ENCODE measurements around the gene SIRT4. TPM values are rescaled to one million over a fixed set of nuclear protein-coding genes. Genes with fewer than 3 reads are reported as not detected.
A peak's percentile ranks its signal among the peaks of the same experiment; 100 is the strongest.

Gene SIRT4
- total and polyA plus RNA-seq, 2 of the 8 experiments (the other 6 are each of a cell fraction or from before 2014, with no cell fraction given) = 3.8 to 4.1 TPM

DNA sequence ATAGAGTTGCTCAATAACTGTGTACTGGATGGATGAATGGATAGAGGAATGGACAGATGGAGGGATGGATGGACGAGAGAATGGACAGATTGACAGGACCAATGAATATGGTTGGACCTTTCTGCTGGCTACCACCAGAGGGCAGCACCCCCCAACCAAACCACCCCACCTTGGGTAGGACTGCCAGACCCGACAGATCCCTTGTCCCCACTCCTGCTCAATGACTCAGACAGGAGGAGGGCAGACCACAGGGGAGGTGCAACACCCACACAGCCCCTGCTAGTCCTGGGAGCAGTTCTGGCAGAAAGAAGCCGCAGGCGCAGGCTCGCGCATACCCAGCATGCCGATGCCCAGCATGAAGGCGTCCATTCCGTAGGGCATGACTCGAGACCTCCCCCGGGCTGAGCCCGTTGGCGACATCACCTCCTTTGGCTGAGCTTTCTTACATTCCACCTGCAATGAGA lies 54.5 kb downstream of the SIRT4 start (continued):
- TF ChIP-seq, protein P1, sequence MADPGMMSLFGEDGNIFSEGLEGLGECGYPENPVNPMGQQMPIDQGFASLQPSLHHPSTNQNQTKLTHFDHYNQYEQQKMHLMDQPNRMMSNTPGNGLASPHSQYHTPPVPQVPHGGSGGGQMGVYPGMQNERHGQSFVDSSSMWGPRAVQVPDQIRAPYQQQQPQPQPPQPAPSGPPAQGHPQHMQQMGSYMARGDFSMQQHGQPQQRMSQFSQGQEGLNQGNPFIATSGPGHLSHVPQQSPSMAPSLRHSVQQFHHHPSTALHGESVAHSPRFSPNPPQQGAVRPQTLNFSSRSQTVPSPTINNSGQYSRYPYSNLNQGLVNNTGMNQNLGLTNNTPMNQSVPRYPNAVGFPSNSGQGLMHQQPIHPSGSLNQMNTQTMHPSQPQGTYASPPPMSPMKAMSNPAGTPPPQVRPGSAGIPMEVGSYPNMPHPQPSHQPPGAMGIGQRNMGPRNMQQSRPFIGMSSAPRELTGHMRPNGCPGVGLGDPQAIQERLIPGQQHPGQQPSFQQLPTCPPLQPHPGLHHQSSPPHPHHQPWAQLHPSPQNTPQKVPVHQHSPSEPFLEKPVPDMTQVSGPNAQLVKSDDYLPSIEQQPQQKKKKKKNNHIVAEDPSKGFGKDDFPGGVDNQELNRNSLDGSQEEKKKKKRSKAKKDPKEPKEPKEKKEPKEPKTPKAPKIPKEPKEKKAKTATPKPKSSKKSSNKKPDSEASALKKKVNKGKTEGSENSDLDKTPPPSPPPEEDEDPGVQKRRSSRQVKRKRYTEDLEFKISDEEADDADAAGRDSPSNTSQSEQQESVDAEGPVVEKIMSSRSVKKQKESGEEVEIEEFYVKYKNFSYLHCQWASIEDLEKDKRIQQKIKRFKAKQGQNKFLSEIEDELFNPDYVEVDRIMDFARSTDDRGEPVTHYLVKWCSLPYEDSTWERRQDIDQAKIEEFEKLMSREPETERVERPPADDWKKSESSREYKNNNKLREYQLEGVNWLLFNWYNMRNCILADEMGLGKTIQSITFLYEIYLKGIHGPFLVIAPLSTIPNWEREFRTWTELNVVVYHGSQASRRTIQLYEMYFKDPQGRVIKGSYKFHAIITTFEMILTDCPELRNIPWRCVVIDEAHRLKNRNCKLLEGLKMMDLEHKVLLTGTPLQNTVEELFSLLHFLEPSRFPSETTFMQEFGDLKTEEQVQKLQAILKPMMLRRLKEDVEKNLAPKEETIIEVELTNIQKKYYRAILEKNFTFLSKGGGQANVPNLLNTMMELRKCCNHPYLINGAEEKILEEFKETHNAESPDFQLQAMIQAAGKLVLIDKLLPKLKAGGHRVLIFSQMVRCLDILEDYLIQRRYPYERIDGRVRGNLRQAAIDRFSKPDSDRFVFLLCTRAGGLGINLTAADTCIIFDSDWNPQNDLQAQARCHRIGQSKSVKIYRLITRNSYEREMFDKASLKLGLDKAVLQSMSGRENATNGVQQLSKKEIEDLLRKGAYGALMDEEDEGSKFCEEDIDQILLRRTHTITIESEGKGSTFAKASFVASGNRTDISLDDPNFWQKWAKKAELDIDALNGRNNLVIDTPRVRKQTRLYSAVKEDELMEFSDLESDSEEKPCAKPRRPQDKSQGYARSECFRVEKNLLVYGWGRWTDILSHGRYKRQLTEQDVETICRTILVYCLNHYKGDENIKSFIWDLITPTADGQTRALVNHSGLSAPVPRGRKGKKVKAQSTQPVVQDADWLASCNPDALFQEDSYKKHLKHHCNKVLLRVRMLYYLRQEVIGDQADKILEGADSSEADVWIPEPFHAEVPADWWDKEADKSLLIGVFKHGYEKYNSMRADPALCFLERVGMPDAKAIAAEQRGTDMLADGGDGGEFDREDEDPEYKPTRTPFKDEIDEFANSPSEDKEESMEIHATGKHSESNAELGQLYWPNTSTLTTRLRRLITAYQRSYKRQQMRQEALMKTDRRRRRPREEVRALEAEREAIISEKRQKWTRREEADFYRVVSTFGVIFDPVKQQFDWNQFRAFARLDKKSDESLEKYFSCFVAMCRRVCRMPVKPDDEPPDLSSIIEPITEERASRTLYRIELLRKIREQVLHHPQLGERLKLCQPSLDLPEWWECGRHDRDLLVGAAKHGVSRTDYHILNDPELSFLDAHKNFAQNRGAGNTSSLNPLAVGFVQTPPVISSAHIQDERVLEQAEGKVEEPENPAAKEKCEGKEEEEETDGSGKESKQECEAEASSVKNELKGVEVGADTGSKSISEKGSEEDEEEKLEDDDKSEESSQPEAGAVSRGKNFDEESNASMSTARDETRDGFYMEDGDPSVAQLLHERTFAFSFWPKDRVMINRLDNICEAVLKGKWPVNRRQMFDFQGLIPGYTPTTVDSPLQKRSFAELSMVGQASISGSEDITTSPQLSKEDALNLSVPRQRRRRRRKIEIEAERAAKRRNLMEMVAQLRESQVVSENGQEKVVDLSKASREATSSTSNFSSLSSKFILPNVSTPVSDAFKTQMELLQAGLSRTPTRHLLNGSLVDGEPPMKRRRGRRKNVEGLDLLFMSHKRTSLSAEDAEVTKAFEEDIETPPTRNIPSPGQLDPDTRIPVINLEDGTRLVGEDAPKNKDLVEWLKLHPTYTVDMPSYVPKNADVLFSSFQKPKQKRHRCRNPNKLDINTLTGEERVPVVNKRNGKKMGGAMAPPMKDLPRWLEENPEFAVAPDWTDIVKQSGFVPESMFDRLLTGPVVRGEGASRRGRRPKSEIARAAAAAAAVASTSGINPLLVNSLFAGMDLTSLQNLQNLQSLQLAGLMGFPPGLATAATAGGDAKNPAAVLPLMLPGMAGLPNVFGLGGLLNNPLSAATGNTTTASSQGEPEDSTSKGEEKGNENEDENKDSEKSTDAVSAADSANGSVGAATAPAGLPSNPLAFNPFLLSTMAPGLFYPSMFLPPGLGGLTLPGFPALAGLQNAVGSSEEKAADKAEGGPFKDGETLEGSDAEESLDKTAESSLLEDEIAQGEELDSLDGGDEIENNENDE (IDR thresholded peaks at IDR 0.05; ENCODE audit: insufficient replicate concordance, low read length) = no peak
- TF ChIP-seq ASH2L (IDR thresholded peaks at IDR 0.05; ENCODE audit: low read length) = no peak
- no peak for TF ChIP-seq EP300 (IDR thresholded peaks at IDR 0.05; ENCODE audit: borderline replicate concordance in 1 of 2, low read depth in 2 of 2, low read length in 2 of 2)
- TF ChIP-seq CHD1 (IDR thresholded peaks at IDR 0.05; ENCODE audit: low read depth, low read length) = no peak
- TF ChIP-seq SP4 (IDR thresholded peaks at IDR 0.05; ENCODE audit: low read length) = no peak
- peak in 1 of 2 experiments; percentile 84; a peak in 2 of 4 replicates for TF ChIP-seq SIN3A (conservative IDR thresholded peaks at IDR 0.05 in 1 of 2, IDR thresholded peaks at IDR 0.05 in 1 of 2; ENCODE audit: low read depth in 1 of 2, low read length in 2 of 2)

All from H1 (cell line).